ENCODE results near the gene GPI. TPM values are rescaled to one million over a fixed set of nuclear protein-coding genes. Genes with fewer than 3 reads are reported as not detected.

GPI gene
- total and polyA plus RNA-seq, 9 of the 15 experiments (the other 6 are each of a cell fraction or from before 2014, with no cell fraction given): 88.3 to 358 (median 122) TPM

DNA sequence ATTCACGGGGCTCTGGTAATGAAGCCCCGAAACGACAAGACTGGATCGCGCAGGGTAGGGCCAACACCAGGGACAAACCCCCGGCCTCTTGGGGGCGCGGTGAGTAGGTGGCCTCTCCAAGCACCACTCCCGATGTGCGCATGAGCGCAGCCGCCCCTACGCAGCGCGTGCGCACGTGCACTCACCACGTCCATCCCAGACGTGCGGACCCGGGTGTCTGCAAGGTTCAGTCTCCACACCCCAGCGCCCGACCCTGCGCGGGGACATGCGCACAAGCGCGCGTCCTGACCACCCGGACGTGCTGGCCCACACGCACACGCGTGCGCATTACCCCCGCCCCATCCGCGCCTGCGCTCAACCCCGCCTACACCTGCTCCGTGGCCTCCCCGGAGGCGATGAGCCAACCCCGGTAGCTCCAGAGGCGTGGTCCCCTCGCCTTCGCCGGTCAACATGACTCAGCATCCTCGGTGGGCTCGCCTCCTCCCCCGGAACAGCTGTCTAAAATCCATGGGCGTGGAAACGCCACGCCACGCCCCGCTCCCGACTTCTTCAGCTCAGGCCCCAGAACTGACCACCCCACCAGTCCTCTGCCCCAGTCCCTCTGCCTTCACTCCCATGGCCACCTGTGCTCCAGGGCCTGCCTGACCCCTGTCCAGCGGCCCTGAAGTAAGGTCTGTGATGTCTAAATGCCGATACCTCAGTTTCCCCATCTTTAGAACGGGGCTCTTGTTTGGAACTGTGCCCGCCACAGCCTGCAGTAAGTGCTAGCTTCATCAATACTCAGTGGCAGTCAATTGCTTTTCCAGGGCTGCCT is 5.6 kb upstream of the GPI start (continued):
- TF ChIP-seq CTCF (IDR thresholded peaks at IDR 0.05 in 2 of 3, conservative IDR thresholded peaks at IDR 0.05 in 1 of 3; ENCODE audit: insufficient read depth in 2 of 3, low read depth in 1 of 3, low read length in 3 of 3) (peak; percentile 74 to 86 (median 77)), PRMT5 (CRISPR knock-in tag; IDR thresholded peaks at IDR 0.05) (no peak), HMG20A (CRISPR knock-in tag; conservative IDR thresholded peaks at IDR 0.05) (no peak), ZNF263 (CRISPR knock-in tag; IDR thresholded peaks at IDR 0.05; ENCODE audit: borderline replicate concordance) (no peak; the same call in 1 of the 2 replicates), DPF2 (IDR thresholded peaks at IDR 0.05) (peak; percentile 82), BHLHE40 (IDR thresholded peaks at IDR 0.05; ENCODE audit: low read length) (peak; percentile 100), FOXK2 (conservative IDR thresholded peaks at IDR 0.05 in 1 of 2, IDR thresholded peaks at IDR 0.05 in 1 of 2; ENCODE audit: low read depth in 2 of 2) (peak; percentile 77 to 85), PCBP2 (IDR thresholded peaks at IDR 0.05; ENCODE audit: low read depth, low read length, poor library complexity, severe bottlenecking) (no peak), CAMTA2 (CRISPR knock-in tag; conservative IDR thresholded peaks at IDR 0.05) (0 out of 2 replicates have a peak, but pooled peaks have one; percentile 22), DDX20 (tag; IDR thresholded peaks at IDR 0.05; ENCODE audit: low read depth) (no peak), EGR1 (conservative IDR thresholded peaks at IDR 0.05) (peak; percentile 87), ZNF512 (tag; IDR thresholded peaks at IDR 0.05) (no peak), RB1 (IDR thresholded peaks at IDR 0.05; ENCODE audit: low read depth) (peak; percentile 71; the same call in 1 of the 2 replicates)
- TF ChIP-seq, protein P1, sequence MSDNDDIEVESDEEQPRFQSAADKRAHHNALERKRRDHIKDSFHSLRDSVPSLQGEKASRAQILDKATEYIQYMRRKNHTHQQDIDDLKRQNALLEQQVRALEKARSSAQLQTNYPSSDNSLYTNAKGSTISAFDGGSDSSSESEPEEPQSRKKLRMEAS (CRISPR knock-in tag; IDR thresholded peaks at IDR 0.05): peak; percentile 99
- TF ChIP-seq, protein P2, sequence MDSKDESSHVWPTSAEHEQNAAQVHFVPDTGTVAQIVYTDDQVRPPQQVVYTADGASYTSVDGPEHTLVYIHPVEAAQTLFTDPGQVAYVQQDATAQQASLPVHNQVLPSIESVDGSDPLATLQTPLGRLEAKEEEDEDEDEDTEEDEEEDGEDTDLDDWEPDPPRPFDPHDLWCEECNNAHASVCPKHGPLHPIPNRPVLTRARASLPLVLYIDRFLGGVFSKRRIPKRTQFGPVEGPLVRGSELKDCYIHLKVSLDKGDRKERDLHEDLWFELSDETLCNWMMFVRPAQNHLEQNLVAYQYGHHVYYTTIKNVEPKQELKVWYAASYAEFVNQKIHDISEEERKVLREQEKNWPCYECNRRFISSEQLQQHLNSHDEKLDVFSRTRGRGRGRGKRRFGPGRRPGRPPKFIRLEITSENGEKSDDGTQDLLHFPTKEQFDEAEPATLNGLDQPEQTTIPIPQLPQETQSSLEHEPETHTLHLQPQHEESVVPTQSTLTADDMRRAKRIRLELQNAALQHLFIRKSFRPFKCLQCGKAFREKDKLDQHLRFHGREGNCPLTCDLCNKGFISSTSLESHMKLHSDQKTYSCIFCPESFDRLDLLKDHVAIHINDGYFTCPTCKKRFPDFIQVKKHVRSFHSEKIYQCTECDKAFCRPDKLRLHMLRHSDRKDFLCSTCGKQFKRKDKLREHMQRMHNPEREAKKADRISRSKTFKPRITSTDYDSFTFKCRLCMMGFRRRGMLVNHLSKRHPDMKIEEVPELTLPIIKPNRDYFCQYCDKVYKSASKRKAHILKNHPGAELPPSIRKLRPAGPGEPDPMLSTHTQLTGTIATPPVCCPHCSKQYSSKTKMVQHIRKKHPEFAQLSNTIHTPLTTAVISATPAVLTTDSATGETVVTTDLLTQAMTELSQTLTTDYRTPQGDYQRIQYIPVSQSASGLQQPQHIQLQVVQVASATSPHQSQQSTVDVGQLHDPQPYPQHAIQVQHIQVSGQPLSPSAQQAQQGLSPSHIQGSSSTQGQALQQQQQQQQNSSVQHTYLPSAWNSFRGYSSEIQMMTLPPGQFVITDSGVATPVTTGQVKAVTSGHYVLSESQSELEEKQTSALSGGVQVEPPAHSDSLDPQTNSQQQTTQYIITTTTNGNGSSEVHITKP (IDR thresholded peaks at IDR 0.05; ENCODE audit: partially characterized antibody): peak; percentile 38

Data from K562 (cell line).